ENCODE data around the gene SLC12A5. TPM values are rescaled to one million over a fixed set of nuclear protein-coding genes. Genes with fewer than 3 reads are reported as not detected.

SLC12A5 gene
- total RNA-seq, 2 experiments from 2014 or later = 0.42 to 0.87 TPM

GRCh38 chr20:46062621-46063020, 33.6 kb downstream of the SLC12A5 start:
- no peak for DNase-seq
- Mint-ChIP-seq H3K9me3 (no peaks in the 10 kb centered on the region), H3K4me1 (peaks cover 44% of the 10 kb centered on the region), H3K36me3 (ENCODE audit: low read depth) (peaks cover 58% of the 10 kb centered on the region), H3K27me3 (peaks cover 5% of the 10 kb centered on the region), H3K4me3 (no peak overlapping the region), H3K27ac (no peak overlapping the region)
- ChIA-PET CTCF (no interaction called here), POLR2A (no interaction called here)

DNA sequence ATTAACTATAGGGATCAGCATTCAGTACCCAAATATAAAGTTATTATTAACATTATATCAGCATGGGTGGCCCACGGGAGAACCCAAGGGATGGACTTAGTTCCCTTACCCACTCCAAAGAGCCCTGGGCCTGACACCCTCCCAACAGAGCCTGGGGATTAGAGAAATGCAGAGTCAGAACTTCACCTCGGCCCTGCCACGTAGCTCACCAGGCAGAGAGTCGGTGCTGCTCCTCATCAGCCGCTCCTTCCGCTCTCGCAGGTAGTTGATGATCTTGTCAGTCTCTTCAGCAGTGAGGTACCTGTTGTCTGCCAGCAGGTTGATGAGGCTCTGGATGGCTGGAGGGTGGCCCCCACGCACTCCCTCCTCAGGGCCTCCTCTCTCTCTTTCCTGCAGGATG, 34.1 kb downstream of the SLC12A5 start:
- no peak overlapping the region for H3K27ac Mint-ChIP-seq
- H3K9me3 Mint-ChIP-seq = no peaks in the 10 kb centered on the region
- ChIA-PET CTCF (no interaction called here), POLR2A (no interaction called here)
- H3K4me3 Mint-ChIP-seq = no peak overlapping the region
- H3K36me3 Mint-ChIP-seq (ENCODE audit: low read depth) = peaks cover 63% of the 10 kb centered on the region
- no peak for DNase-seq
- peaks cover 44% of the 10 kb centered on the region for H3K4me1 Mint-ChIP-seq
- peaks cover 3% of the 10 kb centered on the region for H3K27me3 Mint-ChIP-seq

DNA sequence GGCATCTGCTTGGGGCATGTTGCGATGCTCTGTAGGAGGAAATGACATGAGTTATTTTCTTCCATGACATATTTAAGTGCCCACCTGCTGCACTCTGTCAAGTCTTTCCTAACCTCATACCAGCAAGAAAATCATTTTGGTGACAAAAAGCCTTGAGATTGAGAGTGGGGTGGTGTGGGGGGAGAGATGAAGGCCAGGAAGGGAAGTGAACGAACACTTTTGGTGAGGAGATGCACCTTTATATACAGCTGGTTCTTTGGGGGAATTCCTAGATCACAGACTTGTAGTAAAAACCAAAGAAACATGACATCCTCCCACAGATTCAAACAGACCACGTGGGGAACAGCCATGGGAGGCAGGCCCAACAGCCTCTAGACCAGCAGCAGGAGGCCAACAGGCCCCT, 34.6 kb downstream of the SLC12A5 start:
- no peak for DNase-seq
- ChIA-PET POLR2A (no interaction called here), CTCF (interaction anchor here (0.7 kb wide), 1 partner anchor 41 kb away, joined by 3 read pairs; no protein-coding TSS in a partner anchor)
- Mint-ChIP-seq H3K27me3 (no peaks in the 10 kb centered on the region), H3K4me1 (peaks cover 41% of the 10 kb centered on the region), H3K4me3 (no peak overlapping the region), H3K27ac (no peak overlapping the region), H3K36me3 (ENCODE audit: low read depth) (peaks cover 68% of the 10 kb centered on the region), H3K9me3 (no peaks in the 10 kb centered on the region)

GRCh38 chr20:46065006-46065405, 36.0 kb downstream of the SLC12A5 start:
- H3K27me3 Mint-ChIP-seq = no peaks in the 10 kb centered on the region
- ChIA-PET CTCF (no interaction called here), POLR2A (no interaction called here)
- H3K27ac Mint-ChIP-seq = no peak overlapping the region
- no peak overlapping the region for H3K4me3 Mint-ChIP-seq
- no peaks in the 10 kb centered on the region for H3K9me3 Mint-ChIP-seq
- H3K4me1 Mint-ChIP-seq = peaks cover 31% of the 10 kb centered on the region
- DNase-seq = no peak
- peaks cover 72% of the 10 kb centered on the region for H3K36me3 Mint-ChIP-seq (ENCODE audit: low read depth)

GRCh38 chr20:46065691-46066090, 36.7 kb downstream of the SLC12A5 start:
- POLR2A ChIA-PET = no interaction called here
- Mint-ChIP-seq H3K27ac (no peak overlapping the region), H3K9me3 (no peaks in the 10 kb centered on the region), H3K36me3 (ENCODE audit: low read depth) (peaks cover 68% of the 10 kb centered on the region), H3K27me3 (no peaks in the 10 kb centered on the region), H3K4me3 (no peak overlapping the region), H3K4me1 (peaks cover 25% of the 10 kb centered on the region)
- CTCF ChIA-PET = interaction anchor here (0.5 to 1.1 kb wide), 2 partner anchors 79 to 249 kb away, joined by 4 read pairs; no protein-coding TSS in a partner anchor
- DNase-seq = no peak

DNA sequence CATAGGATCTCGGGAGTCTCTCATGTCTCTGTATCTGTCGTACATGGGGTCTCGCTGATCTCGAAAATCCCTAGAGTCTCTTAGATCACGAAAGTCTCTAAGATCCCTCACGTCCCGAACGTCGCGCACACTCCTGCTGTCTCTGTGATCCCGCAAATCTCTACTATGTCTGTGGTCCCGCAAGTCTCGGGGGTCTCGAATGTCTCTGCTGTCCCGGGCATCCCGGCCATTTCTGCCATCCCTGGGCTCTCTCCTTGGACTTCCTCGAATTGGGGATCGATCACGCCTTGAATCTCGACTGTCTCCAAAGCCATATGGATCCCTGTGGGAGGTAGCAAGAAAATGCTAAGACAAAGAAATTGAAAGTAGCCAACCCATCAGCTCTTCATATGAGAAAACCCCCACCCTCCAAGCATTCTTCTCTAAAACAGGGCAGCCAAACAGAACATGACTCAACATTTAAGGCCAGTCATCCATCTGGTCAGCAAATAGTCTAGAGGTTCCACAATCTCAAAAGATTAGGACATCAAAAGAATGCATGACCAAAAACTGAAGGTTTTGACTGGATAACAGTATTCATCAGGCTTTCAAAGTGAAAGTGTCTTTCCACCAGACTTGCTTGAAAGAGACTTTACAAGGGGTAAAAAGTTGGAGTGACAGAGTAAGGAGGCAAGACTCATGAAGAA, 41.3 kb downstream of the SLC12A5 start:
- no peaks in the 10 kb centered on the region for H3K9me3 Mint-ChIP-seq
- H3K4me3 Mint-ChIP-seq = no peak overlapping the region
- no peaks in the 10 kb centered on the region for H3K27me3 Mint-ChIP-seq
- POLR2A ChIA-PET = no interaction called here
- peaks cover 35% of the 10 kb centered on the region for H3K36me3 Mint-ChIP-seq (ENCODE audit: low read depth)
- H3K4me1 Mint-ChIP-seq = peaks cover 3% of the 10 kb centered on the region
- CTCF ChIA-PET = no interaction called here
- no peak for DNase-seq
- no peak overlapping the region for H3K27ac Mint-ChIP-seq

GRCh38 chr20:46071573-46071972, 42.6 kb downstream of the SLC12A5 start:
- H3K4me1 Mint-ChIP-seq = peaks cover 3% of the 10 kb centered on the region
- no peak overlapping the region for H3K27ac Mint-ChIP-seq
- H3K27me3 Mint-ChIP-seq = no peaks in the 10 kb centered on the region
- no peak for DNase-seq
- no peaks in the 10 kb centered on the region for H3K9me3 Mint-ChIP-seq
- CTCF ChIA-PET = no interaction called here
- POLR2A ChIA-PET = no interaction called here
- H3K36me3 Mint-ChIP-seq (ENCODE audit: low read depth) = peaks cover 32% of the 10 kb centered on the region
- H3K4me3 Mint-ChIP-seq = no peak overlapping the region

DNA sequence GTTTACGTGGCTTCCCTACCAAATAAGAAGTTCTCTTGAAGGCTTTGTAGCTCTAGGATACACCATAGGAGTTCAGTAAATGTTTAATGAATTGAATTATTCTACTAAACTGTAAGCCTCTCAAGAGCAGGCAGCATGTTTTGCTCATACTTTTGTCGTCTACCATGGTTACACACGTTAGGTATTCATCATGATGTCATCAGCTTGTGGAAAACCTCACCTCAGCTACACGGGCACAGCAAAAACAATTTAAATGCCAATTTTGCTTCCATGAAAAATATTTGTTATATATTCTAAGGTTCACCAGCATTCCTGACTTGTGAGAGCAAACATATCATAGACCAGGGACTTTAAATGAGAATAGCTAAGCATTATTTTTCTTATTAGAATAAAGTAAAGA, 44.0 kb downstream of the SLC12A5 start:
- CTCF ChIA-PET = no interaction called here
- no peak overlapping the region for H3K27ac Mint-ChIP-seq

GRCh38 chr20:46073443-46073842, 44.4 kb downstream of the SLC12A5 start:
- Mint-ChIP-seq H3K4me1 (peaks cover 3% of the 10 kb centered on the region), H3K27ac (no peak overlapping the region), H3K4me3 (no peak overlapping the region), H3K27me3 (no peaks in the 10 kb centered on the region), H3K9me3 (no peaks in the 10 kb centered on the region), H3K36me3 (ENCODE audit: low read depth) (peaks cover 20% of the 10 kb centered on the region)
- DNase-seq = no peak
- ChIA-PET CTCF (no interaction called here), POLR2A (no interaction called here)

More for the DNA sequence above, 44.0 kb downstream of the SLC12A5 start:
- Mint-ChIP-seq H3K27me3 (no peaks in the 10 kb centered on the region), H3K4me3 (no peak overlapping the region), H3K4me1 (peaks cover 3% of the 10 kb centered on the region), H3K9me3 (no peaks in the 10 kb centered on the region), H3K36me3 (ENCODE audit: low read depth) (peaks cover 24% of the 10 kb centered on the region)
- POLR2A ChIA-PET = no interaction called here
- DNase-seq = no peak

- DNase-seq = no peak
- H3K9me3 Mint-ChIP-seq = no peaks in the 10 kb centered on the region
- H3K4me1 Mint-ChIP-seq = peaks cover 3% of the 10 kb centered on the region
- ChIA-PET CTCF (no interaction called here), POLR2A (no interaction called here)
- H3K36me3 Mint-ChIP-seq (ENCODE audit: low read depth) = peaks cover 17% of the 10 kb centered on the region
- H3K27me3 Mint-ChIP-seq = no peaks in the 10 kb centered on the region
- no peak overlapping the region for H3K27ac Mint-ChIP-seq
- H3K4me3 Mint-ChIP-seq = no peak overlapping the region
These were observed 45.0 kb downstream of the SLC12A5 start for GRCh38 chr20:46074006-46074405.

- CTCF ChIA-PET = interaction anchor here (1.3 to 1.5 kb wide), 2 partner anchors 18 to 54 kb away, joined by 4 read pairs; no protein-coding TSS in a partner anchor
- DNase-seq = no peak
- no peaks in the 10 kb centered on the region for H3K9me3 Mint-ChIP-seq
- POLR2A ChIA-PET = no interaction called here
- H3K4me1 Mint-ChIP-seq = peaks cover 3% of the 10 kb centered on the region
- H3K36me3 Mint-ChIP-seq (ENCODE audit: low read depth) = peaks cover 11% of the 10 kb centered on the region
- H3K27ac Mint-ChIP-seq = no peak overlapping the region
- no peak overlapping the region for H3K4me3 Mint-ChIP-seq
- no peaks in the 10 kb centered on the region for H3K27me3 Mint-ChIP-seq
These were observed 47.8 kb downstream of the SLC12A5 start for GRCh38 chr20:46076806-46077205.

DNA sequence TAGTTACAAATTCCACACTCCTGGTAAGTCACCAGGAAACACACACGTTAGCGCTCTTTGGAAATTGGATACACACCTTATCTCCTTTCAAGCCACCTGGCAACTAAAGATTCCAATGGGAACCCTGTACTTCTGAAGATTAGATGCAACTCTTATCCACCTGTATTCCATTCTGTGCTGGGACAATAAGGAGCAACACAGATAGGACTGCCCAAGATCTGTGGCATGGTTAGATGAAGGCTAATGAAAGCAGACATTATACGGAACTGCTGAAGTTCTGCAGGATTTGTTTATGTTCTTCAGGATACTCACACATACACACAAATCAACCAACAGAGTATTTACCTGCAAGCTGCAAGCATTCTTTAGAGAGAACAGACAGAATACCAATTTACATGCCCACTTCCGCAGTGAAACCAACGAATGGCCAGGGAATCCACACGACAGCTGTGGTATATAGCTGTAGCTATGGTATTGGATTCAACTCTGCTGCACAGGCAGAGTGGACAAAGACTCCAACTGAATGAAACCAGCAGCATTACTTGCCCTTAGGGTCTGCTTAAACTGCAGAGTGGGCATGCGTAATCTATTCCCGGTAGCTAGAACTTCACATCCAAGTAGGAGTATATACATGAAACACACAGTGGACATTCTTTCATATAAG, 48.8 kb downstream of the SLC12A5 start:
- Mint-ChIP-seq H3K4me3 (no peak overlapping the region), H3K36me3 (ENCODE audit: low read depth) (peaks cover 11% of the 10 kb centered on the region), H3K27me3 (no peaks in the 10 kb centered on the region), H3K9me3 (no peaks in the 10 kb centered on the region), H3K4me1 (peaks cover 5% of the 10 kb centered on the region), H3K27ac (no peak overlapping the region)
- ChIA-PET POLR2A (no interaction called here), CTCF (interaction anchor here (1.3 kb wide), 1 partner anchor 55 kb away, joined by 4 read pairs; no protein-coding TSS in a partner anchor)
- no peak for DNase-seq

- H3K9me3 Mint-ChIP-seq = no peaks in the 10 kb centered on the region
- no peak for DNase-seq
- H3K4me3 Mint-ChIP-seq = no peak overlapping the region
- H3K27ac Mint-ChIP-seq = no peak overlapping the region
- POLR2A ChIA-PET = no interaction called here
- CTCF ChIA-PET = no interaction called here
- peaks cover 5% of the 10 kb centered on the region for H3K4me1 Mint-ChIP-seq
- no peaks in the 10 kb centered on the region for H3K27me3 Mint-ChIP-seq
- peaks cover 11% of the 10 kb centered on the region for H3K36me3 Mint-ChIP-seq (ENCODE audit: low read depth)
These were observed 49.9 kb downstream of the SLC12A5 start for GRCh38 chr20:46078954-46079353.

- H3K36me3 Mint-ChIP-seq (ENCODE audit: low read depth) = no peaks in the 10 kb centered on the region
- POLR2A ChIA-PET = no interaction called here
- H3K4me3 Mint-ChIP-seq = no peak overlapping the region
- CTCF ChIA-PET = no interaction called here
- no peaks in the 10 kb centered on the region for H3K9me3 Mint-ChIP-seq
- H3K27me3 Mint-ChIP-seq = no peaks in the 10 kb centered on the region
- H3K4me1 Mint-ChIP-seq = peaks cover 14% of the 10 kb centered on the region
- no peak for DNase-seq
- H3K27ac Mint-ChIP-seq = no peak overlapping the region
These were observed 52.1 kb downstream of the SLC12A5 start for GRCh38 chr20:46081074-46081473.

All from activated CD4-positive, alpha-beta T cell treated with anti-CD3 and anti-CD28 coated beads, Interleukin-2, amount 10 ng/mL, durations not matched to agents 7 days and 5 days (primary cell).